Neural cell (in vitro differentiated cells): ENCODE measurements around the gene PHTF2. TPM values are rescaled to one million over a fixed set of nuclear protein-coding genes. Genes with fewer than 3 reads are reported as not detected.

ENCODE experiments used
- H2AFZ ChIP-seq: fragments of 200-600, 300-800 bp; sonication (generic), shearing (Covaris generic); 2 replicates; pipeline ENCODE4 v1.6.0; 2014; ENCODE audit warnings: low read depth, mild to moderate bottlenecking, antibody characterized with exemption, low read length, moderate library complexity
- H3F3A ChIP-seq: fragments of 200-600 bp; shearing (Covaris generic); 2 replicates; pipeline ENCODE4 v1.6.1; 2016; ENCODE audit warnings: mild to moderate bottlenecking, moderate library complexity, mixed read lengths, antibody characterized with exemption, low read length; ENCODE audit not compliant: insufficient read depth, poor library complexity, severe bottlenecking
- H3K27ac ChIP-seq: fragments of 200-600, 300-800 bp; sonication (generic), shearing (Covaris generic); 2 replicates; pipeline ENCODE4 v1.5.1; 2014; ENCODE audit warnings: mild to moderate bottlenecking, low read length, moderate library complexity
- H3K27me3 ChIP-seq: fragments of 300-800, 200-600 bp; sonication (generic), shearing (Covaris generic); 2 replicates; pipeline ENCODE4 v1.6.0; 2014; ENCODE audit warnings: mild to moderate bottlenecking, low read depth, low read length, moderate library complexity; ENCODE audit not compliant: insufficient read depth
- H3K36me3 ChIP-seq: fragments of 300-800, 200-600 bp; sonication (generic), shearing (Covaris generic); 2 replicates; pipeline ENCODE4 v1.5.1; 2014; ENCODE audit warnings: mild to moderate bottlenecking, antibody characterized with exemption, low read length, moderate library complexity; ENCODE audit not compliant: insufficient read depth
- H3K4me2 ChIP-seq: fragments of 300-800, 200-600 bp; sonication (generic), shearing (Covaris generic); 2 replicates; pipeline ENCODE4 v1.6.0; 2014; ENCODE audit warnings: mild to moderate bottlenecking, low read length
- H3K4me3 ChIP-seq: fragments of 300-800, 200-600 bp; sonication (generic), shearing (Covaris generic); 2 replicates; pipeline ENCODE4 v1.5.1; 2014; ENCODE audit warnings: mild to moderate bottlenecking, low read length, moderate library complexity
- H3K79me2 ChIP-seq: fragments of 200-600 bp; shearing (Covaris generic); replicated peaks from 2 replicates; pipeline ENCODE4 v1.6.0; 2014; ENCODE audit warnings: mild to moderate bottlenecking, low read length, moderate library complexity; ENCODE audit not compliant: insufficient read depth
- H3K9ac ChIP-seq: fragments of 300-800, 200-600 bp; sonication (generic), shearing (Covaris generic); 2 replicates; pipeline ENCODE4 v1.6.1; 2016; ENCODE audit warnings: mild to moderate bottlenecking, low read length, mixed read lengths
- H3K9me2 ChIP-seq: fragments of 200-600 bp; shearing (Covaris generic); 2 replicates; pipeline ENCODE4 v1.6.1; 2016; ENCODE audit warnings: mild to moderate bottlenecking, low read length, mixed read lengths; ENCODE audit not compliant: insufficient read depth
- H3K9me3 ChIP-seq: fragments of 200-600, 300-800 bp; sonication (generic), shearing (Covaris generic); 2 replicates; pipeline ENCODE4 v1.6.1; 2016; ENCODE audit warnings: mild to moderate bottlenecking, mixed run types, low read length, moderate library complexity, mixed read lengths
- H4K20me1 ChIP-seq: fragments of 200-600 bp; shearing (Covaris generic); 2 replicates; pipeline ENCODE4 v1.6.1; 2016; ENCODE audit warnings: mild to moderate bottlenecking, mixed run types; ENCODE audit not compliant: insufficient read depth
- CTCF ChIP-seq: fragments of 450-650 bp; IDR thresholded peaks from 2 replicates; pipeline ENCODE4 v1.5.1; 2014; ENCODE audit warnings: antibody characterized with exemption, mild to moderate bottlenecking, moderate library complexity; ENCODE audit not compliant: poor library complexity, severe bottlenecking
- EP300 ChIP-seq: fragments of 450-650 bp; conservative IDR thresholded peaks from 2 replicates; pipeline ENCODE4 v1.6.1; 2014; ENCODE audit warnings: antibody characterized with exemption, mild to moderate bottlenecking, moderate library complexity; ENCODE audit not compliant: poor library complexity, severe bottlenecking
- EZH2 ChIP-seq: fragments of 200-600, 300-800 bp; shearing (Covaris generic), sonication (generic); IDR thresholded peaks from 2 replicates; pipeline ENCODE4 v1.6.1; 2014; ENCODE audit warnings: antibody characterized with exemption, low read length, borderline replicate concordance, mild to moderate bottlenecking; ENCODE audit not compliant: insufficient read depth, poor library complexity, severe bottlenecking
- POLR2AphosphoS5 ChIP-seq: IDR thresholded peaks from 2 replicates; pipeline ENCODE4 v1.6.1; 2012
- RAD21 ChIP-seq: fragments of 450-650 bp; conservative IDR thresholded peaks from 2 replicates; pipeline ENCODE4 v1.6.1; 2014; ENCODE audit warnings: antibody characterized with exemption, mild to moderate bottlenecking, moderate library complexity
- REST ChIP-seq: IDR thresholded peaks from 2 replicates; pipeline ENCODE4 v1.6.1; 2012; ENCODE audit warnings: borderline replicate concordance
- SMC3 ChIP-seq: fragments of 450-650 bp; conservative IDR thresholded peaks from 2 replicates; pipeline ENCODE4 v1.6.1; 2014; ENCODE audit warnings: antibody characterized with exemption, mild to moderate bottlenecking, moderate library complexity; ENCODE audit not compliant: poor library complexity
- TAF1 ChIP-seq: IDR thresholded peaks from 2 replicates; pipeline ENCODE4 v1.6.1; 2012; ENCODE audit warnings: low read depth
- polyA plus RNA-seq: library from polyadenylated mRNA; depleted of rRNA; stranded (reverse); fragments of >200 nt; gene quantifications from 2 replicates; pipeline ENCODE4 v1.2.3, GENCODE V29; 2014

Gene PHTF2
- polyA plus RNA-seq, 1 donor from 2014 or later: 34.4 TPM

GRCh38 chr7:77843194-77843593 lies 44.6 kb downstream of the PHTF2 start:
- Histone ChIP-seq H3K27ac (no peak overlapping the region), H4K20me1 (no peaks in the 10 kb centered on the region), H2AFZ (no peak overlapping the region), H3K9me2 (no peaks in the 10 kb centered on the region), H3F3A (no peaks in the 10 kb centered on the region), H3K4me2 (no peak overlapping the region), H3K36me3 (no peaks in the 10 kb centered on the region), H3K27me3 (no peaks in the 10 kb centered on the region), H3K9ac (no peak overlapping the region), H3K9me3 (no peaks in the 10 kb centered on the region), H3K4me3 (no peak overlapping the region), H3K79me2 (no peaks in the 10 kb centered on the region)
- no peak for TF ChIP-seq EZH2
- TF ChIP-seq RAD21: no peak
- TF ChIP-seq REST: no peak

GRCh38 chr7:77846317-77847092 lies 47.9 kb downstream of the PHTF2 start:
- Histone ChIP-seq H3K9me2 (no peaks in the 10 kb centered on the region), H3K36me3 (no peaks in the 10 kb centered on the region), H3F3A (no peaks in the 10 kb centered on the region), H3K4me3 (no peak overlapping the region), H3K4me2 (no peak overlapping the region), H3K79me2 (no peaks in the 10 kb centered on the region), H4K20me1 (no peaks in the 10 kb centered on the region), H3K9me3 (no peaks in the 10 kb centered on the region), H2AFZ (no peak overlapping the region), H3K27ac (no peak overlapping the region), H3K9ac (no peak overlapping the region), H3K27me3 (no peaks in the 10 kb centered on the region)
- no peak for TF ChIP-seq POLR2AphosphoS5
- TF ChIP-seq CTCF: no peak
- no peak for TF ChIP-seq EP300

GRCh38 chr7:77855371-77856083 lies 57.0 kb downstream of the PHTF2 start:
- Histone ChIP-seq H2AFZ (no peak overlapping the region), H3K4me2 (no peak overlapping the region), H3K9me2 (no peaks in the 10 kb centered on the region), H3F3A (no peaks in the 10 kb centered on the region), H4K20me1 (no peaks in the 10 kb centered on the region), H3K4me3 (no peak overlapping the region), H3K9ac (no peak overlapping the region), H3K9me3 (no peaks in the 10 kb centered on the region), H3K27ac (no peak overlapping the region), H3K27me3 (no peaks in the 10 kb centered on the region), H3K79me2 (no peaks in the 10 kb centered on the region), H3K36me3 (no peaks in the 10 kb centered on the region)
- TF ChIP-seq SMC3: no peak
- no peak for TF ChIP-seq REST
- no peak for TF ChIP-seq EP300
- no peak for TF ChIP-seq RAD21
- no peak for TF ChIP-seq CTCF
- TF ChIP-seq TAF1: no peak
- TF ChIP-seq EZH2: no peak
